HG03175 (cell line): Measurements from ENCODE around the gene PSMD1.

ENCODE experiments used
- ATAC-seq: cut with Tn5 transposase; IDR thresholded peaks from one replicate; pipeline ENCODE4 v1.9.1; 2021; ENCODE audit warnings: mild to moderate bottlenecking, moderate library complexity; ENCODE audit not compliant: unreplicated experiment

PSMD1 gene

DNA sequence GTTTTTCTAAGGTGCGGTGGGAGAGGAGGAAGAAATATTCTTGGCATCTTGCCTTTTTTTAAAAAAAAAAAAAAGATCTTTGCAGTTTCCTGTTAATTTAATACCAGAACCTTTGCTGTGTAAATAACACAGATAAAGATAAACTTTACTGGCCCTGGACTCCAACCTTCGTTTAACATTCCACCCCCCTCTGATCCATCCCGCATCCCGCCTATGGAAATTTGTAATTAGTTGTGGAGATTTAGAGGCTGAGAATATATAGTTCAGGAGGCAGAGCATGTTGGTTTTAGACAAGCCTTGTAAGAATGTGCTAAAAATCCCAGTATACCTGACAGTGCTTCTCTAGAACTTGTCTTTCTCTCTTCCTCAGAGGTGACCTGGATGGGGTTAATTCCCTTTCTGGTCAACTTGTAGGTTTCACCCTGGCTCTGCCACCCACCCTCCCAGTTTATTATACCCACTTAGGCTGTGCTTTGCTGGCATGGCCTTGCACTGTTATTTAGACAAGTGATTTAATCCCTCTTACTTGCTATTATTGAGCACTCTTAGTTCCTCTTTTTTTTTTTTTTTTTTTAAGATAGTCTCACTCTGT is 22.3 kb upstream of the PSMD1 start:
- ATAC-seq = no peak

GRCh38 chr2:231036131-231036530 is 20.5 kb upstream of the PSMD1 start:
- ATAC-seq = no peak

- no peak for ATAC-seq
Observed at GRCh38 chr2:231036578-231037106, 20.0 kb upstream of the PSMD1 start.

DNA sequence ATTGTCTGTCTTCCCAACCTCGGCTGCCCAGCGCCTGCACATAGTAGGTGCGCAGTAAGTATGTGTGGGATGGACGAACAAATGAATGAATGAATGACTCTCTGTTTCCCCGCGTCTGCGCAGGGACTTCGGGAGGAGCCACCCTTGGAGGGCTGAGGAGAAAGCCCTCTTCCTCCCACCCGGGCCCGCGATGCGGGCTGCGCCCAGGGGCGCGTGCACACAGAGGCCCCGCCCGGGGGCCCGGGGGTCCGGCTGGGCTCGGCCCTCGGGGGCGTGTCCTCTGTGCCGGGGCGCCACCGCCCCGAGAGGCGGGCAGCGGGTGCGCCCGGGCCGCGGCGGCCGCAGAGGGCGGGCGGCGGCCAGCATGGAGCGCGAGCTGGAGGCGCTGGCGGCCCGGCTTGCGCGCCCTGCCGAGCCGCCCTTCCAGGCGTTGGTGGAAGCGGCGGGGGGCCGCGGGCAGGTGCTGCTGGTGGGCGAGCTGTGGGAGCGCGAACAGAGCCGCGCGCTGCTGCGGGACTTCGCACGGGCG is 19.4 kb upstream of the PSMD1 start, which contains the start of gene C2orf72:
Gene C2orf72, plus strand, starts transcription at position 322 of the 529 bp plus-strand sequence. Its CDS starts 43 bp downstream, at position 365.
- ATAC-seq = no peak

- no peak for ATAC-seq
Observed at GRCh38 chr2:231037731-231038482, 18.8 kb upstream of the PSMD1 start.

GRCh38 chr2:231038483-231039293 is 18.0 kb upstream of the PSMD1 start:
- ATAC-seq = no peak

GRCh38 chr2:231039294-231039664 is 17.4 kb upstream of the PSMD1 start:
- no peak for ATAC-seq

GRCh38 chr2:231039821-231040364 is 16.8 kb upstream of the PSMD1 start:
- ATAC-seq = no peak

- ATAC-seq = no peak
Observed at GRCh38 chr2:231041061-231041689, 15.5 kb upstream of the PSMD1 start.

DNA sequence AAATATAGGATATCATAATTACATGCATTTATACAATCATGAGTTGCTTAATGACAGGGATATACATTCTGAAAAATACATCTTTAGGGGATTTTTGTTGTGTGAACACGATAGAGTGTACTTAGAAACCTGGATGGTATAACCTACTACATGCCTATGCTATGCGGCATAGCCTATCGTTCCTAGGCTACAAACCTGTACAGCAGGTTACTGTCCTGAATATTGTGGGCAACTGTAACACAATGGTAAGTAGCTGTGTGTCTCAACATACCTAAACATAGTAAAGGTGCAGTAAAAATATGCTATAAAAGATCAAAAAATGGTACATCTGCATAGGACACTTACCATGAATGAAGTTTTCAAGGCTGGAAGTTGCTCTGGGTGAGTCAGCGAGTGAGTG is 12.9 kb upstream of the PSMD1 start:
- ATAC-seq = no peak

DNA sequence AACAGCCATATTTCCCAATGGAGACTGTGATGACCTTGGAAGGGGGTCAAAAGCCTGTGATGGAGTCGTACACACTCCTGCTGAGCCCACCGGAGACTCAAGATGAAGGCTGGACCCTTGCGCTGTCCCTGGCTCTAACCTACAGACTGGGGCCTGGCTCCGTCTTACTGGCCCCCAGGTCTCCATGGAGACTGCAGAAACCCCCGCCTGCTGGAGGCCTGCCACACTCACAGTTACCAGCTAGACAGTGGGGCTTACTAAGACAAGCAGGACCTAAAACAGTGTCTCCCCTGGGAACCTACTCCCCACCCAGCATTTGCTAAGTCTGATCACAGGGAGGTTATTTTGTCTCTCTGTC is 9.8 kb upstream of the PSMD1 start:
- ATAC-seq = no peak

DNA sequence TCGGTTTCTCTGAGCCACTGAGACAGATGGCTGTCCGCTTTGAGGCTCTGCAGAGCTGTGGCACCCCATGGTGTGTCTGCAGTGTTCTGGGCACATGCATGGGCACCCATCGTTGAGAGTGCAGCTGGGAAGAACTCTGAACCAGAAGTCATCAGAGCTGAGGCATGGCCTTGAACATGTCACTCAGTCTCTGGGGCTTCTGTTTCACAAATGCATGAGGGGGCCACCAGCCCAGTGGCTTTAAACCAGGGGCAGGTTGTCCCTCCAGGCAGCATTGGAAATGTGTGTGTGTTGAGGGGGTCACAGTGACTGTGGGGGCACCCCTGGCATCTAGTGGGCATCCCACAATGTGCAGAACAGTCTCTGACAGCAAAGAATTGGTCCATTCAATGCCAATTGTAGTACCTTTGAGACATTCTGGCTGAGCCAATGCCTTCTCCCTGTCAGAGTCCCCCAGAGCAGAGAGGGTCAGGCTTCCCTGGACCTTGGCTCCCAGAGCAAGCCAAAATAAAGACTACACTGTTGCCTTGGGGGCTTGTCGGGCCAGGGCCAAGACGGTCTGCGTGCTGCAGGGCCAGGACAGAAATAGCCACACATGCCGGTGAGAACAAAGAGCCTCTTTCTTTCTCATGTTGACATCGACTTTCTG is 9.3 kb upstream of the PSMD1 start:
- ATAC-seq = no peak

DNA sequence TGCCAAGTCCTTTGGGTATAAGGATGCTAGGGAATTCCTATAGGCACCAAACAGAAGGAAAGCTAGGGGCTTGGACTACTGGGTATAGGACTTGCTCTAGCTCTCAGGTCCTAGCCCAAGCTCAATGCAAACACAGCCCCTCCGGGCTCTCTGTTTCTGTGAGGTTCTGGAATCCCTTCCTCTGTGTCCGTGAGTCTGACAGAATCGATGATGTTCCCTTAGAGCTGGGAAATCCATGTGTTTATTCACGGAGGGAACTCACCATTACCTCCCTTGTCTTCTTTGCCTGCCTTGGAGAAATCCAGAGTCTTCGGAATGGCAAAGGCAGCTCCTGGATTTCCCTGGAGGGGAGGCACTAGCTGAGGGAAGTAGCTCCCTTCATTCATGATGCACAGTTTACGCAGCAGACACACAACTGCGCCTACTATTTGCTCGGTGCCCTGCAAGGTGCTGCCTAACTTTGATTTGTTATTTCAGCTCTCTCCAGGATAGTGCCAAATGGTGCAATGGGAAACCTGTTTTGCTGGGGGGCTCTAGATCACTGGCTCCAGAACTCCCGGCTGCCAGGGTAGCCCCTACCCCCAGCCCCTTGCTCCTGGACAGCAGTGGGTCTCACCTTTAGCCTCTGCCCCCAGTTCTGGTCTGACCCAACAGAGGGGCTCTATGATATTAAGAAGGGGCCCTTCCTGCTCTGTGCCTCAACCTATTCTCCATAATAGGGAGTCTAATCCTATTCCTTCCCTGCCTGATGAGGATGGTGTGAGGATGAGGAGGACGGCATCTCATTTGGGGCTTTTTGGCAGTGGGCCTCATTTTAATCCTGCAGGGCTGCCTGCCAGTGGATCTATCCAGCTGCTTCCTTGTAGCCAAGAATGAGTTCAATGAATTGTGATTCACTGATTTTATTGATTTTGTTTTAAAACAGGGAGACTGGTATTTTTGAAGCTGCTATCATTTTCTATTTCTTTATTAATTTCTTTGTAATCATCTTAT is 8.4 kb upstream of the PSMD1 start:
- ATAC-seq = no peak

GRCh38 chr2:231049286-231050017 is 7.2 kb upstream of the PSMD1 start:
- no peak for ATAC-seq

DNA sequence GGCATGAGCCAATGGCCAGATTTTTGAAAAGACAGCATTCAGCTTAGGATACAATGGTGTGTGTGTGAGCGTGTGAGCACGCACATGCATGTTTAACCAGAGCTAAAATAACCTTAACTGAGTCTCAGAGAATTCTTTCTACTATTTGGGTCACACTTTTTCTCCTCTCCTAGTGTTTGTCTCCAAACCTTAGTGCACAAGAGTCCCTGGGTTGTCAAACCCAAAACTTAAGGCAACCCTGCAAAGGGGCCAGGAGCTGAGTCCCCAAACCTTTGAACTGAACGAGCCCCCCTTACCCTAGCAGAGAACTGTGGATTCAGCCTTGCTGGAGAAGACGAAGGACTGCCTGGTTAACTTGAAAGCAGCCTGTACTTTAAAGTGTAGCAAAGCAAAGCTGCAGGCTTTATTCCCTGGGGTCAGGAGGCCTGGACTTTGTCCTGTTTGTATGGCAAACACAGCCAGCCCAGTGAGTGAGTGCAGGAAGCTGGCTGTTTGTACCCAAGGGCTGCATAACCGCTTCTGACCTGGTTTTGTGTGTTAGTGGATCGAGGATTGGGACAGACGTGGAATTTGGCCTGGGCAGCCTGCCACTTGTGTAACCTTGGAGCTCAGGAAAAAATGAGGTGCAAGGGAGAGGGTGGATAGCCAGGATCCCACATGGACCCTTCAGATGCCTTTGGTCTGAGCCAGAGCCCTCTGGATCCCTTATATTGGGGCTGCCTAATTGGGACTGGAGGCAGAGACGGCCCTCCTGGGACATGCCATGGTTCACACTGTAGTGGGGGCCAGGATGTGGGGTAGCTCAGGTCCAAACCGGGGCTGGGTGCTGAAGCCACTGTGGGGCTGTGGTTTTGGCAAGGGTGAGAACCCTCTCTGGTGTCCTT is 6.4 kb upstream of the PSMD1 start:
- no peak for ATAC-seq

DNA sequence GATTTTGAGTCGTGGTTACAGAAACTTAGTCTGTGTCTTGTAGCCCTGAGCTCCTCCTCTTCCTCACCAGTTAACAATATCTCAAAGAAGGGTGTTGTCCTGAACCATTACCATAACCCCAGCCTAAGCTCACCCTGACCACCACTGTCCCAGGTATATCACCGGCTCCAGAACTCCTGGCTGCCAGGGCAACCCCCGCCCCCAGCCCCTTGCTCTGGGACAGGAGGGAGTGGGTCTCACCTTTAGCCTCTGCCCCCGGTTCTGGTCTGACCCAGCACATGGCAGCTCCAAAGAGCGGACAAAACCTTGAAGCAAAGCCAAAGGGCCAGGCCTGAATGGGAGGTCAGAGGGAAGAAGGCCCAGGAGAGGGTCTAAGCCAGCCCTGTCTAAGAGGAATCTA is 5.6 kb upstream of the PSMD1 start:
- no peak for ATAC-seq
